CMK (cell line): ENCODE results near the gene SLC24A3.

Source experiments
- DNase-seq: peaks from one replicate; pipeline ENCODE4 v3.0.0-alpha.2; 2010; ENCODE audit warnings: low read depth

The SLC24A3 gene

DNA sequence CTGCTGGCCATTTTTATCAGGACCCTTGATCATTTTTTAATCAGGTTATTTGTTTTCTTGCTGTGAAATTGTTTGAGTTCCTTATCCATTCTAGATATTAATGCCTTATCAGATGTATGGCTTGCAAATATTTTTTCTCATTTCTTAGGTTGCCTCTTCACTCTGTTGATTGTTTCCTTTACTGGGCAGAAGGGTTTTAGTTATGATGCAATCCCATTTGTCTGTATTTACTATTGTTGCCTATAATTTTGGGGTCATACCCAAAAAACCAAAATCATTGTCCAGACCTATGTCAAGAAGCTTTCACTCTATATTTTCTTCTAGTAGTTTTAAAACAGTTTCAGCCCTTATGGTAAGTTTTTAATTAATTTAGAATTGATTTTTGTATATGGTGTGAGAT is 172.5 kb downstream of the SLC24A3 start:
- DNase-seq, result no peak

DNA sequence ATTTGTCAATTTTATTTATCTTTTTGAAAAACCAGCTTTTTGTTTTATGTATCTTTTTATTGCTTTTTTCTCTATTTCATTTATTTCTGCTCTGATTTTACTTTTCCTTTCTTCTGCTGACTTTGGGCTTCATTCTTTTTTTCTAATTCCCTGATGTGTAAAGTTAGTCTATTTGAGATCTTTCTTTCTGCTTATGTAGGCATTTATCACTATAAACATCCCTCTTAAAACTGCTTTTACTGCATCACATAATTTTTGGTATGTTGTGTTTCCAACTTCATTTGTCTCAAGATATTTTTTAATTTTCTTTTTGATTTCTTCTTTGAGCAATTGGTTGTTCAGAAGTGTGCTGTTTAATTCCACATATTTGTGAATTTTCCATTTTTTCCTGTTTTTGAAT is 174.8 kb downstream of the SLC24A3 start:
- DNase-seq, result no peak

DNA sequence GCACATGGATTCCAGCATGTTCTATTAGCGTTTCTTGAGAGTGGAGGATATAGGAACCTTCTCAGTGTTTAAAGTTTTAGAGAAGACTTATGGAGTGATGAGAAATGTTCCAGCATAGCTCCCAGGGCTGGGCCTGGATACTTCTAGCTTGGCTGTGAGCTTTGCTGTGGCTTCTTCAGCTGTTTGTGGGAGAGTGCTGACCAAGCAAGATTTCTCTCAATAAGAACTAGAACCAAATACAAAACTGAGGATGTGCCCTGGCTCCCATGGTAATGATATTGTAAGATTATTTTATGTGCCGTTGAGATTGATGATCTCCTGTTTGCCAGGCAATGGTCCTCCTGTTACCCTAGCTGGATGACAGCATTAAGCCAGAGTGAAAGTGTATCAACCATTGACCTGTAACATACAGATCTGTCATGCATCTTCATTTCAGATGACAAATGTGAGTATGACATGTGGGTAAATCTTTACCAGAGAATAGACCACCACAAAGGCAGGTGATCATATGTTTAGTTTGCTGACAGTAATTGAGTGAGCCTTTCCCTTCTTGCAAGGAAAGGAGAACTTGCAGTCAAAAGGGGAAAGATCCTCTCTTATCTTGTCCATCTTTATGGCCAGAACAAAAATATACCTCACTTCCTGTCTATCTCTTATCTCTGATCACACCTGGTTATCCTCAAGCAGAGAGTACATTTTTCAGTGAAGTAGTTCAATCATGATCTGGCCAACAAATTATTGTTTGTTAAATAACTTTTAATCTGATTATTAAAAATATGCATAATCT is 180.1 kb downstream of the SLC24A3 start:
- no peak for DNase-seq

DNA sequence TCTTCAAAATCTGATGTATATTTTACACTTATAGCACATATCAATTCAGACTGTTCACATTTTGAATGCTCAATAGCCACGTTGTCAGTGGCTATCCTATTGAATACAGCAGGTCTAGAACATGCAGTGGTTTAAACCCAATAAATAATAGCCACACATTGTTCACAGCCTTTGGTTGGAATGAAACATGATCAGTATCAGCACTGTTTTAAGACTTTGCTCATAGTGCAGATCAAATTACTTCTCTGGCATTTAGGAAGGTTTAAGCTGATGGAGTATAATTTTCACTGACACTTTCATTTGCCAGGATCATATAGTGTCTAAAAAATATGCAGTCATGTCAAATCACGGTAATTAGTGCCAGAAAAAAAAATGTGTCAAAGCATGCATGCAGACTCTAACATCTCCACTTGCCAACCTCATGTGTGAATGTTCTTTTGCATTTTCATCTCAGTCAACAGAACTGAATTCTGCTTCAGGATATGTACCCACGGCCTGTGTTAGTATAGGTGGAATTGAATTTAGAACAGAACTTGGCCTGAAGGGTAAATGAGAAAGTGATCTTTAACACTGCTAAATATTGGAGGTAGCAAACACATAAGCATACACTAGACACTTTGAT is 184.1 kb downstream of the SLC24A3 start:
- DNase-seq, result no peak

DNA sequence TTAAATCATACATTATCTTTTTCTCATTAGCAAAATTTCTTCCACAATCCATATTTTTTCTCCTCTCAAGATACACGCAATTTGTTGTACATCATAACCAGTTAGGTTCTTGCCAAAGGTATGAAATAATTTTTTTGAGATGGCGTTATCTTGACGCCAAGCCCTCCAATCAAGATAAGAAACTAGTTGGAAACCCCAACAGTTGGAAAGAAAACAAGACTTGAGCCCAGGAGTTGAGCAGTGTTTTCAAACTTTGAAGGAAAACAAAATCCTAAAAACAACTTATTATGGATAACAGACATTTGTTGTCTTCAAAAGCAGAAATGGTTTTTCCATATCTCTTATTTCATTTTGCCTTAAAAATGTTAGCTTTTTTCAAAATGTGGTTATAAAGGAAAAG is 184.8 kb downstream of the SLC24A3 start:
- no peak for DNase-seq

DNA sequence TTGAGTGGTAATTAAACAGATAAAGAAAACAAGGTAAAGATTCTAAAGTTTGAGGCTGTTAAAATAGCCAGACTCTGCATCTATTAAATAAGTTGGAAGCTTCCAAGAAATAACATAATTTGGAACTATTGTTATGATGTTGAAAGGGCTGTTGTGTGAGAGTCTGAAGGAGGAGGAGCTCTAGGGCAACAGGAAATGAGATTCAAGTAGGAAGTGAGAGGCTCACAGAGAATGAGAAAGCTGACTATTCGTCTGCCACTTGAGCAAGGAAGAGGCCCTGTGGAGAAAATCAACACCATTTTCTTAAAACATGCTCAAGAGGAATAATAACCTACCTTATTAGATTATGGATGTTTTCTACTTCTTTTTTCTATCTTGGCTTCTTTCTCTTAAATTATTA is 185.2 kb downstream of the SLC24A3 start:
- no peak for DNase-seq

DNA sequence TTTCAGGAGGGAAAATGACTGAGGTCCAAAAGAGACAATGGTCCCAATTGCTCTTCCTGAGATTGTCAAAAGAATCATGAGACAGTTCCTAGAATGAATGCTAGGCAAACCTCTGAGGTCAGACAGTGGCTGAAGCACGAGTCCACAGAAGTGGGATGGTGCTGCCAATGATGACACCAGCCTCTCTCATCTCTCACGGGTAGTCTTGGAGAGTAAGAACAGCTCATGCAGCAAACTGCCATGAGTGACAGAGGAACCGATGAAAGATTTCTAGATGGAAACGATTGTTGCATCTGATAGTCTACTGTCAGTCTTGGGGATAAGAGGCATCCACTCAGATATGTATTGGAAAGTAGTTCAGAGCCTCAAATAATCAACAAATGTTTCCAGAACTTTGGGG is 188.7 kb downstream of the SLC24A3 start:
- DNase-seq, result no peak

DNA sequence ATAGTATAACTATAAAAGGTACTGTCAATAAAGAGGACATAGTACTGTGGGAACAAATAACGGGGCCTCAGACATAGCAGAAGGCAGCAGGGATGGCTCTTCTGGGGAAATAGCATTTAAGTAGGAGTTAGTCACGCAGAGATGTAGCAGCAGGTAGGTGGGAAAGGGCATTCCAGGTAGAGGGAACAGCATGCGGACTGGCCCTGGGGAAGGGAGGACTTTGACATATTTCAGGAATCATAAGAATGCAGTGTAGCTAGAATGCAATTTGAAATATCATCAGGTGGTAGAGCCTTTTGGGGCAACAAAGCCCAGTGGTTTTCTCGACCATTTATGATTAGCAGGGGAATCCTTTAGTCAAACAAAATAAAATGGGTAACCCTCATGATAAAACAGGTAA is 191.1 kb downstream of the SLC24A3 start:
- DNase-seq, result no peak

DNA sequence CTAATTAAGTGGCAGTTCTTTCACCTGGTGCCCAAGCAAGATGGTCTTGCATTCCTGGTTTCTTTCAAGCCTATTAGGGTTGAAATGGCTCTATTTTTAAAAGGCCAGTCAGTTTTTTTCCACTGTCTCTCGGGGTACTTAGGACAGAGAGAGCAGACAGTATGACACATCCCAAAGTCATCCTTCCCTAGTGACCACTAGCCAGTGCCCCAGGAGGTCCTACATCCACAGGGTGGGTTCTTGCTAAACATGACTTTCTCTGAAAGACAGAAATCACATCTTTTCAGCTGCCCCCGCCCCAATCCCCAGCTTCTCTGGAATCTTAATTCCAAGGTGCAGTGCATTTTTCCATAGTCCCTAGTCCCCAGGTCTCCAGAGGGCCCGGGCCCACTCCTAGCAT is 192.4 kb downstream of the SLC24A3 start:
- DNase-seq, result no peak

DNA sequence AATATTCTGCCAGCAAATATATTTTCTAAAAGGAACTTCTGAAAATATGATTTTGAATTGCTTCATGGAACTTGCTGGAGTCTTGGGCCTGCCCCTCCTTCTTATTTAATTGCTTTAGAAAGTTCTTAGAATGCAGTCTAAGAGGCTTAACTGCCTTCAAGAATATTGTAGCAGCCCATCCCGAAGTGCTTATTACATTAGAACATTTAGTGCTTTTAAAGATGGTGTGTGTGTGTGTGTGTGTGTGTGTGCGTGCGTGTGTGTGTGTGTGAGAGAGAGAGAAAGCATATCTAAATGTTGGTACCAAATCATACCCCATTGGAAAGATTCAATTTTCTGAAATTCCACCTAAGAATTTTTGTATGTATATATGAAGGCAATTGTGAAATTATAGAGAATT is 193.5 kb downstream of the SLC24A3 start:
- DNase-seq, result no peak

DNA sequence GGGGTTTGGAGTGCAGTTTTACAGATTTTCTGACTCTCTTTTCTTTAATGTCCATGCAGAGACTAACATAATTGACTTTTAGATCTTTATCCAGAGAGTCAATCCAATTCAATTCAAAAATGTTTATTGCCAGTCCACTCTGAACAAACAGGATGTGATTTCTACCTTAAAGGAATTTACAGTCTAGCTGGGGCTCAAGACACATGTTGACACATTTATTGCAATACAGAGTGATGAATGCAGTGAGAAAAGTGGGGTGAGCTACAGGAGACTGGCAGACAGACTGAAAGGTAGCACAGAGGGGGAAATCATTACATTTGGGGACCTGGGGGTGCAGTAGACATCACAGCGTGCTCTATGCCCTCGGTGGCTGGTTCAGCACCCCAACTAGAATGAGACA is 193.9 kb downstream of the SLC24A3 start:
- DNase-seq, result no peak

DNA sequence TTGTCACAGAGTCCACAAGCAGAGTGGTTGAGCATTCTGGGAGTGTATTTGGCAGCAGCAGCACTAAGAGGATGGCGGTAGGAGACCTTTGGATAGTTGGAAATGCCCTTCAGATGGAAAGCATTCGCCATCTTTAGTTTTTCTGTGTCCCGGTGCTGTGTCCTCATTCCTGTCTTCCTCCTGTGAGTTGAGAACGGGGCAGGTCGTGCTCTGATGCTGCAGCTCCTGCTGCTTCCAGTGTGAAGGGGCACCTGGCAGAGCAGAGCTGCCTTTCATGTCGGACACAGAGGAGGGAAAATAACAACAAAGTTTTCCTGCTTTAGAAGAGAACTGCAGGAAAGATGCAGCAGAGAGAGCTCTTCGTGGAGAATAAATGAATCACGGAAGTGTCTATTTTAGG is 194.8 kb downstream of the SLC24A3 start:
- DNase-seq, result no peak

DNA sequence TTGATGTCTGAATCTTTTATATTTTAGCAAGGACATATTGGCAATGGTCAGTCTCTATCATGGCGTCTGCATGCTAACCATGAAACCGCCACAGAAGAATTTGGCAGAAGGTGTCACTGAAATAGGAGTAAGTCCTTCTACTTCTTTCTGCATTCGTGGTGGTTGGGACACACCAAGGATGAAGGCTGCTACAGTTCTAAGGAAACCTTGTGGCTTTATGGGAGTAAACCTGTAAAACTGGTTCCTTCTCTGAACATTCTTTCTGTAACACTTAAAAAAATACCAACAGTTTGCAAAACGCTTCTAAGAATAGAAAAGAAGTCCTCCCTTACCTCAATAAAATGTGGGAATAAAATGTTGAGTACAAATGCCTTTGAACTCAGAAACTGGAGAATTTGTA is 195.3 kb downstream of the SLC24A3 start:
- DNase-seq, result no peak

DNA sequence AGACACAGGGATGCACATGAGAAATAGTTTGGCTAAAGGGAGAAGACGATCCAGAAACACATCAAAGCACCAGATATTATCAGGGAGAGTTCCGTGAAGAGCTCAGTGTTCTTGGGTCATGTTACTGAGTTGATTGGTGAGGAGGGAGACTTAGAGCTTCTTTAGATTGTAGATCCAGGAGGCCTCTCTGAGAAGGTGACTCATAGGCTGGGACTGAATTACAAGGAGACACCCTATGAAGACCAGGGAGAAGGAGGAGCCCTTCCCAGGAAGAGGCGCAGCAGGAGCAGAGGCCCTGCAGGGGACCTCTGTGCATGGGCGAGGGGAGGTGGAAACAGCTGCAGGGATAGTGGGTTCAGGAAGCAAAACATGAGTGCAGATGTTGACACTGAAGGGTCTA is 196.5 kb downstream of the SLC24A3 start:
- DNase-seq, result no peak

DNA sequence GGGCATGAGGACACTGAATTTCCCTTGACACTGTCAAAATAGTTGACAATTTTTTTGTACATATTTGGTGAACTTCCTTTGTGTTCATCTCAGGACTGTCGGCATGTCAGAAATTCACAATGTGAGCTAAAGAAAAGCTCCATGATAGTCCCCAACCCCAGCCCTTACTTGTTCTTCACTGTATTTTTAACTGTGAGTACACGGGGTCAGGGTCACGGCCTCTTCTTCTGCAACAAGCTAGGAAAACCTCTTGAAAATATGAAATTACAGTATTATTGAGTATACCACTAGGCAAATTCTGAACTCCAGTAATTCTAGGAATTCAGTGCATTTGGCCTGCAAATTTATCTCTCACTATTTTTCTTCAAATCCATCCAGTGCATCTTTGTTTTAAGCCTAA is 199.4 kb downstream of the SLC24A3 start:
- no peak for DNase-seq

DNA sequence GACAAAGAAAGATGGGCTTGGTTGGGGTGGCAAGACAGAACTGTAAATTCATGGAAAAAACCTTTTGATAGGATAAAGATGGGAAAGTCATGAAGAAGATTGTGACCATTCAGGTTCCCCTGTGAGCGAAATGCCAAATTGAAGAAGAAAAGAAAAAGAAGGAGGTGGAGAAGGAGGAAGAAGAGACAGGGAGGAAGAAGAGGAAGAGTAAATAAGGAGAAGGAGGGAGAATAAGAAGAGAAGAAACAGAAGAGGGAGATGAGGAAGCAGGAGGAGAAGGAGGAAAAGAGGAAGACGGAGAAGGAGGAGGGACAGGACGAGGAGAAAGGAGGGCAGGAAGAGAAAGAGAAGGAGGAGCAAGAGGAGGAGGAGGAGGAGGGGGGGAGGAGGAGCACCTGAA is 199.8 kb downstream of the SLC24A3 start:
- DNase-seq, result no peak

DNA sequence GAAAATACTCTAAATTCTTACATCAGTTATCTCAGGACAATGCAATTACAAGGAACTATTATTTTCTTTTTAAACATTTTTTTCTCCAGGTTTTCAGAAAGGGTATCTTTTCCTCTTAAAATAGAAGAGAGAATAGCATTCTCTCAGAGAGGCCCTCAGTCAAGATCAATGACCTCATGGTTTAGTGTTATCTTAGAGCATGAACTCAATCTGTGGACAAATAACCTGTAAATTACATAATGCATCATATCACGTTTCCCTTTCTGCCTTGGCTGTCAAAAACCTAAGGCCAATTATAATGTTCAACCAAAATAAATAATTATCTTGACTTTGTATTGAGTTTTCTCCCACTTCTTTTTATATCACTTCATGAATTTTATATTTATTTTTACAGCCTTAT is 202.2 kb downstream of the SLC24A3 start:
- DNase-seq, result no peak

DNA sequence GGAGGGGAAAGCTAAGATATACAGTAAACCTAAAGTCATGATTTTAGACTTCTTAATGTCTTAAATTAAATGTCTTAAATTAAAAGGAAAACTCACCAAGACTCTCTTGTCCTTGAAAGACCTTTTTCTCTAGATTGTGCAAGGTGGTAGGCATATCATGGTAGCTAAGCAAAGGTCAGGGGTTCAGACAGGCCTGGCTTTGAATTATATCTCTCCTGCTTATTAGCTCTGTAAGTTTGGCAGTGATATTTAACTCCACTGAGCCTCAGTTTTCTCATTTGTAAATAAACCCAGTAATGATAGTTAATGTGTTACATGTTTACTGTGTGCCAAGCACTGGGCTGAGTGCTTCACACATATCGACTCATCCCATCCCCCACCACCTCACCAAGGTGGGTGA is 203.3 kb downstream of the SLC24A3 start:
- no peak for DNase-seq

DNA sequence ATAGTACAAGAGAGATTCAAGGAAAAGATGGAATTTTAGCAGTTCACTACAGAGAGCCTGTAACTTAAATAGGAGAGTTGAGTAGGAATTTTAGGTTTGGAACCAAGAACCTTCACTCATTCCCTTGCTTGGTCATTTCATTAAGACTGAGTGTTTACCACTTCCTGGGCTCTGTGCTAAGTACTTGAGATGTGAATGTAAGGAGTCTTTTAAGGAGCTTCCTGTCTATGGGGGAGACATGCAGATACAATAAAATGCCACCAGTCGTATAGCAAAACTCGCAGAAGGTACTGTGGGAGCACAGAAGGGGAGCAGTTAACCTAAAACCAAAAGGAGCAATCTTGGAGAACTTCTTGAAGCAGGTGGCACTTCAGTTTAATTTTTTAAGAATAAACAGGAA is 204.2 kb downstream of the SLC24A3 start:
- DNase-seq, result no peak

DNA sequence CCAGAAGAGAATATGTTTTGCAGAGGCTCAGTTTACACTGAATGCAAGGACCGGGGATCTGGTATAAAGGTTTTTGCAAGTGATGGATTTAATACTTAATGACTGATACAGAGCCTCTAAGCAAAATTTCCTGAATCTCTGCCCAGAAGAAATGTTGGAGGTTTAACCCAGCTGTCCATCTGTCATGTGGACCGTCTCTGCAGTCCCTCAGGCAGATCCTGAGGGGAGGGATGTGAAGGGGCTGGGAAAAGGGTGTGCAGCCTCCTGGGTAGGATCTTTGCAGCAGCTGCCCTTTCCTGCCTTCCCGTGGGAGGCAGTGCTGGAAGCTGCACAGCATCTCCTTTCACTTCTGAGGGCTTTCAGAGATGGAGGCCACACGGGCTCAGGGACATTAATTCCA is 207.0 kb downstream of the SLC24A3 start:
- no peak for DNase-seq

DNA sequence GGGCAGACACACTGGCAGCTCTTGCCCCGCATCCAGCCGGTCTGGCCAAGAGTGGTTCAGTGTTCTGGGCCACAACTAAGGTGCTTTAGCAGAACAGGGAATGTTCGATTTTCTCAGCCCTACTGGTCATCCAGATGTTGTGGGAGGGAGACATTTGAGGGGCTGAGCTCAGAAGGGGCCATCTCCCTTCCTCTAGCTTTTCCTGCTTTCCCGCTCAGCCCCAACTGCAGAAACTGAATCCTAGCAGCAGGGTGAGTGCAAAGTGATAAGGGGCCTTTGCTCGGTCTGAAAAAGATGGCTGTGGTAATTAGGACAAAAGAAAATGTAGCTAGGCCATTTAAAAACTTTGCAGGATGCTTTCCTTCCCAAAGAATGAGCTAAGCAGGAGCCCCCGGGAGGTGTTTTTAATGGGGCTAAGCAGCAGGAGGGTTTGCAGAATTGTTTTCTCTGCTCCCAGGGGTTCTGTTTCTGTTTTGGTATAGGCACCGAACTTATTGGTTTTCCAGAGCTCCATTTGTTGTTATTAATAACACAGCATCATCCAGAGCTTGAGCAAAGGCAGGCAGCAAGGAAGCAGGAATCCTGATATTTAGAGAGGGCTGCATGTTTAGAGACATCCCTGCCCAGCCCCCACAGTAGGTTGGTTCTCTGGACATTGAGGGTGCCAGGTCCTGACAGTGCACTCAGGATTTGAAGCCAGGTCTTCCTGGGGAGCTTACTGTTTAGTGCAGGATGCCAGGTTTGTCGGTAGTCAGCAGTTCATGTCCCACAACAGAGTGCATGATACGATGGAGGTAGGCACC is 210.9 kb downstream of the SLC24A3 start:
- DNase-seq, result no peak

DNA sequence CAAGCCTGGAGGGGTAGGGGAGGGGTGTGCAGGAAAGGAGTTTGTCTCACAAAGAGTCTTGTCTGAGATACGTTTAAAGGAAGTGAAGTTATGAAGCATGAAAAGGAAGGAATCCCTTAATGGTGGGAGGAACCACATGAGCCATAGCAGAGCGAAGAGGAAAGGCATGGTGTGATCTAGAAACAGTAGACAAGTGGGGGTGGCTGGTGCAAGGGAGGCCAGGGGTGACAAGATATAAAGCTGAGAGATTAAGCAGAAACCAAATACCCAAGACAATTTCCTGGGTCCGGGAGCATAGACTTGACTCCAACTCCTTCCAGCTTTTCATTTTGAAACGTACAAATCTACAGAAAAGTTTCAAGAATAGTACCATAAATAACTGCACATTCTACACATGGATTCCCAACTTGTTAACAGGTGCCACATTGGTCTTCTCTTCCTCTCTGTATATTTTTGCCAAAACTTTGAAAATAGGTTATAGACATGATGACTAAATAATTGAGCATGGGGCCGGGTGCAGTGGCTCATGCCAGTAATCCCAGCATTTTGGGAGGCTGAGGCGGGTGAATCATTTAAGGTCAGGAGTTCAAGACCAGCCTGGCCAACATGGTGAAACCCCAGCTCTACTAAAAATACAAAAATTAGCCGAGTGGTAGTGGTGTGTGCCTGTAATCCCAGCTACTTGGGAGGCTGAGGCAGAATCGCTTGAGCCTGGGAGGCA is 211.6 kb downstream of the SLC24A3 start:
- DNase-seq, result no peak

DNA sequence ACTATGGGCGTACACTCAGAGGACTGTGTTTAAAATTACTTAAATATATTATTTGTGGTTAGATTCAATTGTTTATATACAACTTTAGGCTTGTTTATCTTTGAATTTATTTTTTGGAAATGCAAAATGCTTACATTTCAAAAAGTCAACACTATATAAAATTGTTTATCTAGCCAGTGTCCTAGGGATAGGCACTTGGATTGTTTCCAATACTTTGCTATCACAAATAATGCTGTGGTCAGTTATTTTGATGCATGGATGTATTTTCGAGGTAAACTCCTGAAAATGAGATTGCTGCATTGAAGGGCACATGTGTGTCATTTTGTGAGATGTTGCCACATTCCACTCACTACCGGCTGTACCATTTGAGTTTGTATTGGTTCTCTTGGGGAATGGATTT is 213.9 kb downstream of the SLC24A3 start:
- no peak for DNase-seq
